Psoas muscle (tissue), 8 donors: ENCODE data around the gene TMEM131L. TPM values are rescaled to one million over a fixed set of nuclear protein-coding genes. Genes with fewer than 3 reads are reported as not detected.
A peak's percentile ranks its signal among the peaks of the same experiment; 100 is the strongest.

Experiments
- ATAC-seq, 4 donors: fragments of 200-7000 bp; cut with Tn5 transposase; one replicate each; pipeline ENCODE4 v1.9.1; 2020; ENCODE audit warnings: moderate library complexity in 3 of 4, mild to moderate bottlenecking in 2 of 4
- DNase-seq, 2 donors: peaks; one replicate each; pipeline ENCODE4 v3.0.0-alpha.2; 2020
- H3K27ac ChIP-seq: fragments of 200-600 bp; one replicate; pipeline ENCODE4 v1.8.0; 2022
- H3K27me3 ChIP-seq, 3 donors: fragments of 200-600 bp in 1 of 3; one replicate each; pipeline versions ENCODE4 v1.6.1 to v1.8.0; 2013 to 2022; ENCODE audit warnings: low read length in 2 of 3, mild to moderate bottlenecking in 2 of 3, moderate library complexity in 1 of 3; ENCODE audit not compliant: insufficient read depth in 3 of 3
- H3K36me3 ChIP-seq, 2 donors: fragments of 200-600 bp in 1 of 2; one replicate each; pipeline versions ENCODE4 v1.6.1 to v1.8.0; 2013 to 2022; ENCODE audit warnings: low read depth in 1 of 2, mild to moderate bottlenecking in 1 of 2, moderate library complexity in 1 of 2; ENCODE audit not compliant: insufficient read depth in 1 of 2
- H3K4me1 ChIP-seq: fragments of 200-600 bp; one replicate; pipeline ENCODE4 v1.8.0; 2022
- H3K4me3 ChIP-seq: fragments of 200-600 bp; one replicate; pipeline ENCODE4 v1.8.0; 2022; ENCODE audit warnings: mild to moderate bottlenecking
- H3K9me3 ChIP-seq: fragments of 200-600 bp; one replicate; pipeline ENCODE4 v1.8.0; 2022
- CTCF ChIP-seq: fragments of 200-600 bp; IDR thresholded peaks from one replicate; pipeline ENCODE4 v1.8.0; 2022; ENCODE audit warnings: antibody characterized with exemption
- WGBS, 3 donors: extraction: QIAGEN DNeasy Blood & Tissue Kit; methylation state at CpG; one replicate each; pipeline versions ENCODE4 v1.1.6 to v1.1.7; 2013; 5-methylcytosine and 5-hydroxymethylcytosine counted together
- intact Hi-C, 2 donors: fragments of 100-400 bp; cut with DNase I; formaldehyde crosslinking; loops; one replicate each; pipeline versions ENCODE4 v1.11.0 to v1.14.2; 2022
- polyA plus RNA-seq, 3 donors: library from polyadenylated mRNA; stranded (reverse); fragments of 200-250 nt; gene quantifications; one replicate each; pipeline ENCODE4 v1.2.3, GENCODE V29; 2013
- total RNA-seq, 4 donors: library from RNA; stranded (reverse); fragmentation: NEBNext Ultra II Directional in 2 of 4; extraction: Animal tissue kit (Norgen Biotek cat#: 25700) in 2 of 4; gene quantifications; one replicate each; pipeline versions ENCODE4 v1.2.1 to v1.2.4, GENCODE V29; 2021 to 2023
- donor health status: healthy with polysubstance abuse.
- donor health status: DM: no; HTN: no; CAD: no; lungs with moderate emphysema.
- donor health status: Bipolar disorder and iron deficiency.
- donor health status: healthy.
- donor health status: DM: yes; HTN: yes; CAD: no.
- donor health status: DM: no; HTN: no; CAD: no.
- donor health status: DM: no; HTN: no; CAD: no.
- donor health status: DM: yes; HTN: yes; CAD: no.

TMEM131L gene
- total and polyA plus RNA-seq, 7 donors: 2.1 to 21.2 (median 6.9) TPM

GRCh38 chr4:153541456-153542096, 75.4 kb downstream of the TMEM131L start:
- Histone ChIP-seq H3K36me3 (no peaks in the 10 kb centered on the region), H3K27me3 (no peaks in the 10 kb centered on the region), H3K9me3 (no peaks in the 10 kb centered on the region), H3K4me1 (peaks cover 41% of the 10 kb centered on the region), H3K4me3 (no peak overlapping the region), H3K27ac (peak overlapping the region; percentile 95)
- ATAC-seq (peak in 2 of 4 donors; percentile 36 to 56), DNase-seq (no peak)
- no peak for TF ChIP-seq CTCF
- intact Hi-C loops: no loop called here
- WGBS, 3 donors: 66 to 80% (median 75%) methylated on average over 7 of the region's 7 CpGs

- Histone ChIP-seq H3K4me1 (peaks cover 43% of the 10 kb centered on the region), H3K27ac (peak overlapping the region; percentile 95), H3K4me3 (no peak overlapping the region), H3K9me3 (no peaks in the 10 kb centered on the region), H3K27me3 (no peaks in the 10 kb centered on the region), H3K36me3 (no peaks in the 10 kb centered on the region)
- ATAC-seq (no peak), DNase-seq (no peak)
- 81 to 83% (median 82%) methylated on average over 6 of the region's 6 CpGs for WGBS, 3 donors
- intact Hi-C loops: no loop called here
- TF ChIP-seq CTCF: no peak
Observed at GRCh38 chr4:153542131-153542530, 76.0 kb downstream of the TMEM131L start.

- DNase-seq: no peak
- Histone ChIP-seq H3K9me3 (no peaks in the 10 kb centered on the region), H3K27ac (peak overlapping the region; percentile 95), H3K36me3 (no peaks in the 10 kb centered on the region), H3K4me1 (peaks cover 42% of the 10 kb centered on the region), H3K27me3 (no peaks in the 10 kb centered on the region), H3K4me3 (no peak overlapping the region)
- 86 to 88% (median 86%) methylated on average over 6 of the region's 6 CpGs for WGBS, 3 donors
- no peak for TF ChIP-seq CTCF
- intact Hi-C loops: no loop called here
- ATAC-seq: no peak
Observed at GRCh38 chr4:153542834-153543233, 76.7 kb downstream of the TMEM131L start.

- Histone ChIP-seq H3K9me3 (no peaks in the 10 kb centered on the region), H3K4me3 (no peak overlapping the region), H3K27me3 (no peaks in the 10 kb centered on the region), H3K36me3 (no peaks in the 10 kb centered on the region), H3K4me1 (peaks cover 38% of the 10 kb centered on the region), H3K27ac (peak overlapping the region; percentile 95)
- no peak for TF ChIP-seq CTCF
- 70 to 81% (median 72%) methylated on average over 6 of the region's 6 CpGs for WGBS, 3 donors
- DNase-seq (no peak), ATAC-seq (no peak)
- intact Hi-C loops: no loop called here
Observed at GRCh38 chr4:153543351-153543750, 77.2 kb downstream of the TMEM131L start.

GRCh38 chr4:153545822-153546221, 79.7 kb downstream of the TMEM131L start:
- no peak for DNase-seq

More at GRCh38 chr4:153545822-153546221, 79.7 kb downstream of the TMEM131L start:
- intact Hi-C loops: no loop called here
- no peaks in the 10 kb centered on the region for H3K36me3 ChIP-seq
- TF ChIP-seq CTCF: no peak
- peaks cover 26% of the 10 kb centered on the region for H3K4me1 ChIP-seq
- peak overlapping the region; percentile 95 for H3K27ac ChIP-seq
- ATAC-seq: no peak
- no peaks in the 10 kb centered on the region for H3K9me3 ChIP-seq
- no peak overlapping the region for H3K4me3 ChIP-seq
- 79 to 89% (median 86%) methylated on average over 8 of the region's 8 CpGs for WGBS, 3 donors
- no peaks in the 10 kb centered on the region for H3K27me3 ChIP-seq
